Measurements from ENCODE around the gene ASB5. TPM values are rescaled to one million over a fixed set of nuclear protein-coding genes. Genes with fewer than 3 reads are reported as not detected.

The ASB5 gene
- total and polyA plus RNA-seq, 2 of the 8 experiments (the other 6 are each of a cell fraction or from before 2014, with no cell fraction given) = 0.02 TPM; not detected in 1

DNA sequence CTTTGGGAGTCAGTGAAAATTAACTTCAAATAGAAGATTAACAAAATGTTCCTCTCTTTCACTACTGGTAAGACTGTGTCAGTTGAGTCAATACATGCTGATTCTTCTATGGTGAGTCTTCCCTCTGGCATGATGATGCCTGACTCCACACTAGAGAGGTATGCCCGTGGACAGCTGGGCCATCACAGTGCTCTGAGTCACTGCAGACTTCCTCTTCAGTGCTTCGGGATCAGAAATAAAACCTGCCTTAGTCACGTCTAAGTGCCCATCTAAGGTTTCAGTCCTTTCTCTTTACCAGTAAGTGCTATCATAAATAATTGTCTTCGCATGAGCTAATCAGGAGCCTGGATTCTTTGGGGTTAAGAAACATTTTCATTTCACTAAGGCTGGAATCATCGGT, 1.6 kb upstream of the ASB5 start:
- no peak overlapping the region for H3K27ac ChIP-seq (ENCODE audit: low read depth, low read length)
- 0 out of 2 replicates have a peak overlapping the region, but pooled peaks have one; percentile 20 for H2AFZ ChIP-seq (ENCODE audit: low read length)
- no peak overlapping the region for H2AK5ac ChIP-seq (ENCODE audit: low read depth, low read length)
- H3K23me2 ChIP-seq (ENCODE audit: low read depth, low read length) = no peaks in the 10 kb centered on the region
- H4K20me1 ChIP-seq (replicated peaks in 1 of 2; ENCODE audit: control insufficient read depth in 1 of 2, insufficient read depth in 2 of 2, low read length in 2 of 2) = no peaks in the 10 kb centered on the region
- H3K9me3 ChIP-seq (ENCODE audit: insufficient read depth in 2 of 2, low read depth in 1 of 2, low read length in 1 of 2) = no peaks in the 10 kb centered on the region
- WGBS, 2 experiments (ENCODE audit: extremely low coverage in 1 of 2, insufficient coverage in 1 of 2, insufficient read length in 1 of 2, insufficient replicate concordance in 2 of 2, low coverage in 1 of 2, low lambda C conversion rate in 2 of 2, missing lambda C conversion rate in 1 of 2) = 82% methylated on average over 5 of the region's 5 CpGs; no CpG with 5 or more reads in 1 of the 2 experiments
- H2BK15ac ChIP-seq (ENCODE audit: low read length) = no peak overlapping the region
- FAIRE-seq (no peak), DNase-seq (ENCODE audit: low read depth in 1 of 2, low spot score in 2 of 2) (peak in 1 of 2 experiments; percentile 13)
- no peak overlapping the region for H4K8ac ChIP-seq (ENCODE audit: extremely low read depth, insufficient read depth, low read length)
- H3K4me1 ChIP-seq (replicated peaks in 1 of 4; ENCODE audit: control insufficient read depth in 3 of 4, insufficient read depth in 4 of 4, low read length in 3 of 4) = no peaks in the 10 kb centered on the region
- no peak overlapping the region for H3K9ac ChIP-seq (replicated peaks in 1 of 4; ENCODE audit: extremely low read depth in 1 of 4, low read depth in 3 of 4, low read length in 3 of 4)
- no peak overlapping the region for H3K23ac ChIP-seq (ENCODE audit: insufficient read length)
- no peak overlapping the region for H2BK12ac ChIP-seq (ENCODE audit: low read depth, low read length)
- POLR2A ChIA-PET (ENCODE audit: partially characterized antibody) = no interaction called here
- no peak overlapping the region for H2BK120ac ChIP-seq (replicated peaks; ENCODE audit: low read depth, low read length)
- H3K14ac ChIP-seq (ENCODE audit: insufficient read length) = no peak overlapping the region
- no peaks in the 10 kb centered on the region for H3K36me3 ChIP-seq (ENCODE audit: control insufficient read depth in 2 of 4, insufficient read depth in 4 of 4, low read length in 3 of 4)
- no peak overlapping the region for H3K4me3 ChIP-seq (ENCODE audit: extremely low read depth in 1 of 4, insufficient read depth in 2 of 4, low read depth in 3 of 4, low read length in 4 of 4)
- H4K5ac ChIP-seq (ENCODE audit: insufficient read length, low read depth, low read length) = no peak overlapping the region
- no peak overlapping the region for H3K56ac ChIP-seq (replicated peaks; ENCODE audit: insufficient read length, low read depth, low read length)
- no peak overlapping the region for H3K4me2 ChIP-seq (ENCODE audit: insufficient read depth in 1 of 2, low read depth in 2 of 2, low read length in 2 of 2)
- no peaks in the 10 kb centered on the region for H3K79me1 ChIP-seq (ENCODE audit: low read depth, low read length)
- H4K91ac ChIP-seq (replicated peaks; ENCODE audit: insufficient read length, low read length) = no peak overlapping the region
- H3K79me2 ChIP-seq (ENCODE audit: control insufficient read depth in 1 of 2, insufficient read depth in 2 of 2, low read length in 2 of 2) = no peaks in the 10 kb centered on the region
- no peak overlapping the region for H3K4ac ChIP-seq (replicated peaks; ENCODE audit: insufficient read length, low read depth, low read length)
- H2BK5ac ChIP-seq (ENCODE audit: low read depth, low read length) = no peak overlapping the region
- no peak overlapping the region for H3K18ac ChIP-seq (ENCODE audit: extremely low read depth, low read length)
- no peaks in the 10 kb centered on the region for H3K27me3 ChIP-seq (replicated peaks in 1 of 4; ENCODE audit: control insufficient read depth in 3 of 4, extremely low read depth in 1 of 4, insufficient read depth in 3 of 4, low read length in 3 of 4)
- H2BK20ac ChIP-seq (ENCODE audit: low read length) = no peak overlapping the region
- CTCF ChIA-PET (ENCODE audit: partially characterized antibody) = interaction anchor here (1.1 to 2.1 kb wide), 2 partner anchors 20 to 33 kb away, joined by 3 to 5 read pairs; no protein-coding TSS in a partner anchor
- TF ChIP-seq RBBP5 (IDR thresholded peaks at IDR 0.05; ENCODE audit: borderline replicate concordance, low read depth, low read length) (no peak), SUZ12 (IDR thresholded peaks at IDR 0.05; ENCODE audit: low read length) (no peak), EGR1 (IDR thresholded peaks at IDR 0.05; ENCODE audit: borderline replicate concordance, low read depth, low read length) (no peak), TCF12 (IDR thresholded peaks at IDR 0.05; ENCODE audit: low read depth, low read length) (no peak), POLR2AphosphoS5 (IDR thresholded peaks at IDR 0.05; ENCODE audit: low read depth, low read length) (no peak), NRF1 (IDR thresholded peaks at IDR 0.05; ENCODE audit: low read depth, low read length) (no peak)
- TF ChIP-seq, protein P1, sequence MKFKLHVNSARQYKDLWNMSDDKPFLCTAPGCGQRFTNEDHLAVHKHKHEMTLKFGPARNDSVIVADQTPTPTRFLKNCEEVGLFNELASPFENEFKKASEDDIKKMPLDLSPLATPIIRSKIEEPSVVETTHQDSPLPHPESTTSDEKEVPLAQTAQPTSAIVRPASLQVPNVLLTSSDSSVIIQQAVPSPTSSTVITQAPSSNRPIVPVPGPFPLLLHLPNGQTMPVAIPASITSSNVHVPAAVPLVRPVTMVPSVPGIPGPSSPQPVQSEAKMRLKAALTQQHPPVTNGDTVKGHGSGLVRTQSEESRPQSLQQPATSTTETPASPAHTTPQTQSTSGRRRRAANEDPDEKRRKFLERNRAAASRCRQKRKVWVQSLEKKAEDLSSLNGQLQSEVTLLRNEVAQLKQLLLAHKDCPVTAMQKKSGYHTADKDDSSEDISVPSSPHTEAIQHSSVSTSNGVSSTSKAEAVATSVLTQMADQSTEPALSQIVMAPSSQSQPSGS (IDR thresholded peaks at IDR 0.05; ENCODE audit: low read length) = no peak

Measured in H1 (cell line).